ENCODE results near the gene DPP10. TPM values are rescaled to one million over a fixed set of nuclear protein-coding genes. Genes with fewer than 3 reads are reported as not detected.
"Not testable (repeated sequence)": the region's sequence is repeated elsewhere in the genome, so short reads cannot be mapped to it uniquely, and the experiment has no call there.

Gene DPP10
- total RNA-seq, 1 experiment from 2014 or later, result not detected

- no peak for DNase-seq (ENCODE audit: low read depth)
These were observed 517.9 kb downstream of the DPP10 start for GRCh38 chr2:114960389-114960788.

GRCh38 chr2:114962532-114962931, 520.1 kb downstream of the DPP10 start:
- DNase-seq (ENCODE audit: low read depth), result no peak

- DNase-seq (ENCODE audit: low read depth), result no peak
These were observed 526.4 kb downstream of the DPP10 start for GRCh38 chr2:114968748-114969400.

GRCh38 chr2:115004321-115004720, 561.9 kb downstream of the DPP10 start:
- not testable (repeated sequence) for DNase-seq (ENCODE audit: low read depth)

- no peak for DNase-seq (ENCODE audit: low read depth)
These were observed 569.3 kb downstream of the DPP10 start for GRCh38 chr2:115011721-115012120.

GRCh38 chr2:115022013-115022412, 579.6 kb downstream of the DPP10 start:
- DNase-seq (ENCODE audit: low read depth), result not testable (repeated sequence)

GRCh38 chr2:115034801-115035200, 592.4 kb downstream of the DPP10 start:
- DNase-seq (ENCODE audit: low read depth), result no peak

- no peak for DNase-seq (ENCODE audit: low read depth)
These were observed 594.4 kb downstream of the DPP10 start for GRCh38 chr2:115036818-115037217.

GRCh38 chr2:115057473-115057872, 615.0 kb downstream of the DPP10 start:
- DNase-seq (ENCODE audit: low read depth), result no peak

GRCh38 chr2:115070002-115070401, 627.6 kb downstream of the DPP10 start:
- DNase-seq (ENCODE audit: low read depth), result no peak

GRCh38 chr2:115071534-115071933, 629.1 kb downstream of the DPP10 start:
- DNase-seq (ENCODE audit: low read depth), result no peak

GRCh38 chr2:115075800-115076199, 633.4 kb downstream of the DPP10 start:
- DNase-seq (ENCODE audit: low read depth), result no peak

- DNase-seq (ENCODE audit: low read depth), result no peak
These were observed 635.2 kb downstream of the DPP10 start for GRCh38 chr2:115077626-115078025.

- DNase-seq (ENCODE audit: low read depth), result no peak
These were observed 640.8 kb downstream of the DPP10 start for GRCh38 chr2:115083225-115083624.

- no peak for DNase-seq (ENCODE audit: low read depth)
These were observed 641.3 kb downstream of the DPP10 start for GRCh38 chr2:115083711-115084110.

GRCh38 chr2:115084446-115084845, 642.0 kb downstream of the DPP10 start:
- no peak for DNase-seq (ENCODE audit: low read depth)

- DNase-seq (ENCODE audit: low read depth), result not testable (repeated sequence)
These were observed 643.7 kb downstream of the DPP10 start for GRCh38 chr2:115086051-115086620.

- no peak for DNase-seq (ENCODE audit: low read depth)
These were observed 652.0 kb downstream of the DPP10 start for GRCh38 chr2:115094441-115094840.

- DNase-seq (ENCODE audit: low read depth), result no peak
These were observed 663.5 kb downstream of the DPP10 start for GRCh38 chr2:115105966-115106365.

GRCh38 chr2:115115135-115115534, 672.7 kb downstream of the DPP10 start:
- no peak for DNase-seq (ENCODE audit: low read depth)

- DNase-seq (ENCODE audit: low read depth), result no peak
These were observed 675.9 kb downstream of the DPP10 start for GRCh38 chr2:115118306-115118705.

- DNase-seq (ENCODE audit: low read depth), result no peak
These were observed 676.6 kb downstream of the DPP10 start for GRCh38 chr2:115119086-115119485.

- DNase-seq (ENCODE audit: low read depth), result no peak
These were observed 680.3 kb downstream of the DPP10 start for GRCh38 chr2:115122701-115123100.

- DNase-seq (ENCODE audit: low read depth), result no peak
These were observed 682.4 kb downstream of the DPP10 start for GRCh38 chr2:115124817-115125216.
